Gastrocnemius medialis (tissue), 4 donors: ENCODE data around the gene ESPNL.

Source experiments
- CTCF ChIP-seq, 5 experiments: fragments of 450-650 bp in 3 of 5; fragments of 200-600 bp in 2 of 5; sonication (generic) in 2 of 5; IDR thresholded peaks in 4 of 5; conservative IDR thresholded peaks in 1 of 5; 1 replicate in 4 of 5; 2 replicates in 1 of 5; pipeline ENCODE4 v1.5.1; 2016 to 2019; ENCODE audit warnings: antibody characterized with exemption in 5 of 5, mild to moderate bottlenecking in 3 of 5, moderate library complexity in 3 of 5
- POLR2A ChIP-seq, 2 donors: fragments of 450-650 bp; IDR thresholded peaks; one replicate each; pipeline ENCODE4 v1.6.1; 2017; ENCODE audit warnings: antibody characterized with exemption in 2 of 2, mild to moderate bottlenecking in 2 of 2, moderate library complexity in 2 of 2

GRCh38 chr2:238128534-238129001 lies 28.4 kb downstream of the ESPNL start:
- TF ChIP-seq CTCF (IDR thresholded peaks at IDR 0.05 in 4 of 5, conservative IDR thresholded peaks at IDR 0.05 in 1 of 5): no peak
- TF ChIP-seq POLR2A (IDR thresholded peaks at IDR 0.05): no peak
